Epithelial cell of esophagus (primary cell): ENCODE data around the gene COP1.

ENCODE experiments used
- DNase-seq: peaks from one replicate; pipeline ENCODE4 v3.0.0; 2010; ENCODE audit warnings: low read depth
- H3K4me3 ChIP-seq: 2 replicates; pipeline ENCODE4 v1.5.1; 2011; ENCODE audit warnings: mild to moderate bottlenecking, low read length, control low read depth
- CTCF ChIP-seq: IDR thresholded peaks from 2 replicates; pipeline ENCODE4 v1.5.1; 2011; ENCODE audit warnings: low read depth, mild to moderate bottlenecking, low read length, control low read depth, inconsistent platforms; ENCODE audit not compliant: insufficient read depth; ENCODE audit errors: missing control alignments

Gene COP1

GRCh38 chr1:175902281-175902680 lies 304.8 kb downstream of the COP1 start:
- TF ChIP-seq CTCF: no peak
- DNase-seq: no peak
- no peak overlapping the region for H3K4me3 ChIP-seq

- no peak for DNase-seq
These were observed 305.8 kb downstream of the COP1 start for GRCh38 chr1:175901076-175901836.

DNA sequence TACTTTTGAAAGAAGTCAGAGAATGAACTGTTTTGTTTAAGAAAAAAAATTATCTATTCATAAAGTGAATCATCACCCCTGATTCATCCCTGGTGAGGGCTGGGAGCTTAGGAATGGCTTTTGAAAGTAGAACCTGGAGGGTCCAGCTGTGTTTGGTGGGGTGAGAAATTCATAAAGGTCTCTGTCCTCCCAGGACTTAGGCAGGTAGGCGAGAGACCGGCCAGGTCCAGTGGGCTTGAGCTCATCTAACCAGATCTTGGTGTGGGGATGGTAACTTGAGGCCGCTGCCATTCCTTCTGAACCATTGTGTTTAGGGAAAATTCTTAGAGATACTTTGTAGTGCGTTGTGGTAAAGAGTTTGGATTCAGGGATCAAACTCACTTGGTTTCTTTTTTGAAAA lies 306.9 kb downstream of the COP1 start:
- TF ChIP-seq CTCF: no peak
- peak; percentile 12 for DNase-seq

More at GRCh38 chr1:175901076-175901836, 305.8 kb downstream of the COP1 start:
- no peak overlapping the region for H3K4me3 ChIP-seq
- no peak for TF ChIP-seq CTCF

DNA sequence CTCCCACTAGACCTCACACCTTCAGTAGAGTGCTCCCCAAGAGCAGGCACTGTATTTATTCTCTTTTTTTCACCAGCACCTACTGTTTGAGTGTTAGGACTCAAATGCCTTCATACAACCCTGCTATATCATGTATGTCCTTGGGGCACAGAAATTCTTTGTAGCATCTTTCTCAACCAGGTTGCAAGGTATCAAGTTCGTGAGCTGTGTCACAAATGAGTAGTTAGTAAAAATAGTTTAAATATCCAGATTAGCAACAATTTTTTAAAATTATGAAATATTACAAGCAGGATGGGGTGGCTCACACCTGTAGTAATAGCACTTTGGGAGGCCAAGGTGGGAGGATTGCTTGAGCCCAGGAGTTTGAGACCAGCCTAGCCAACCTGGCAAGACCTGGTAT lies 311.1 kb downstream of the COP1 start:
- H3K4me3 ChIP-seq: no peak overlapping the region
- DNase-seq: no peak
- no peak for TF ChIP-seq CTCF

More for the DNA sequence above, 306.9 kb downstream of the COP1 start:
- no peak overlapping the region for H3K4me3 ChIP-seq
